GM19397 (cell line): Measurements from ENCODE around the gene RHBDF2.
A peak's percentile ranks its signal among the peaks of the same experiment; 100 is the strongest.

Experiments used
- ATAC-seq: cut with Tn5 transposase; IDR thresholded peaks from one replicate; pipeline ENCODE4 v1.9.1; 2021; ENCODE audit warnings: mild to moderate bottlenecking, moderate library complexity; ENCODE audit not compliant: unreplicated experiment

RHBDF2 gene

DNA sequence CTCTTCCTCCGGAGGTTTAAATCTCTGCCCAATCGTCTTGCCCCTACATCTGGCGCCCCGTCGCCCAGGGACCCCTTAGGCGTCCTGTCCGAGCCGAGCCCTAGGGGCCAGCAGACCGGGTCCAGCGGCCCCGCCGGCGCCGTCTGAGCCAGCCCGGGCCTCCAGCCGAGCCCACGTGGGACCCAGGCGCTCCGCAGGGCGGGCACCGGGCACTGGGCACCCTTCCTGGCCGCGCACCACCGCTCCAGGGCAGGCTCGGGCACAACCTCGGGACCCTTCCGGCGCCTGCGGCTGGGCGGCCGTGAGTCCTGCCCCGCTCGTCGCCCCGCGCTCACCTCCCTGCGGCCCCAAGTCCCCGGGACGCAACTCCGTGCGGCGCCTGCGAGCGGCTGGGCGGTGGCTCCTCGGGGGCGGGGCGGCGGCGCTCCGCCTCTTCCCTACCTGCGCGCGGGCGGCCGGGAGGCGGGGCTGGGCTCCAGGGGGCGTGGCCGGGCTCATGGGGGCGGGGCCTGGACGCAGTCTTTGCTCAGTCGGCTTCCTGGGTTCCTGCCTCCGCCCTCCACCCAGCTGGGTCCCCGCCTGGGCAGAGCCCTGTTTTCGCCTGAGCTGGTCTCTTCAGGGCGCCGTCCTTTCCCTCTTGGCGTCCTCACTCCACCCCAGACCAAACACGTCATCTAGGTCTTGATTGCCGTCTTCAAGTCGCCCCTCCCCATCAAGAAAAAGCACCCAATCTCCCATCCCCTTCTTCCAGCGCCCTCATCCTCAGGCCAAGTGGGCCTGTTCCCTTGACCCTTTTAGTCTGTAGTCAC is at the start of gene RHBDF2:
Gene RHBDF2, minus strand, starts transcription at position 406 of the 809 bp plus-strand sequence. CDS start 19,899 bp downstream, outside the sequence.
- peak; percentile 59 for ATAC-seq

DNA sequence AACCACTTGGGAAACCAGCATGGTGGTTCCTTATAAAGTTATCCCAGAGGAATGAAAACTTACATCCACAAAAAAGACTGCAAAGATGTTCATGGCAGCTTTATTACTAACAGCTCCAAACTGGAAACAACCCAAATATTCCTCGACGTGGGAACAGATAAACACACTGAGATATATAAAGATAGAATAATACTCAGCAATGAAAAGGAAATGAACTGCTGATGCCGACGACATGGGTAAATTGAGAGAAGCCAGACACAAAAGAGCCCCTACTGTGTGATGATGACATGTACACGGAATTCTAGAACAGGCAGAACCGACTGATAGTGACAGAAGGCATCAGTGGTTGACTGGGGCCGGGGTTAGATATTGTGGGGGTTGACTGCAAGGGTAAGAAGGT is 48.3 kb upstream of the RHBDF2 start:
- no peak for ATAC-seq

DNA sequence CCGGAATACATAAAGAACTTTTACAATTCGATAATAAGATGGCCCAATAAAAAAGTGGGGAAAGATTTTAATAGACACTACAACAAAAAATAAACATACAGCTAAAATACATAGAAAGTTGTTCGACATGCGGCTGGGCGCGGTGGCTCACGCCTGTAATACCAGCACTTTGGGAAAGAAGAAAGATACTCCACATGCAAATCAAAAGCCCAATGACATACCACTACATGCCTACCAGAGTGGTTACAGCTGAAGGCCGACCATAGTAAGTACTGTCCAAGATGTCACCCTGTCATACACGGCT is 47.9 kb upstream of the RHBDF2 start:
- no peak for ATAC-seq

DNA sequence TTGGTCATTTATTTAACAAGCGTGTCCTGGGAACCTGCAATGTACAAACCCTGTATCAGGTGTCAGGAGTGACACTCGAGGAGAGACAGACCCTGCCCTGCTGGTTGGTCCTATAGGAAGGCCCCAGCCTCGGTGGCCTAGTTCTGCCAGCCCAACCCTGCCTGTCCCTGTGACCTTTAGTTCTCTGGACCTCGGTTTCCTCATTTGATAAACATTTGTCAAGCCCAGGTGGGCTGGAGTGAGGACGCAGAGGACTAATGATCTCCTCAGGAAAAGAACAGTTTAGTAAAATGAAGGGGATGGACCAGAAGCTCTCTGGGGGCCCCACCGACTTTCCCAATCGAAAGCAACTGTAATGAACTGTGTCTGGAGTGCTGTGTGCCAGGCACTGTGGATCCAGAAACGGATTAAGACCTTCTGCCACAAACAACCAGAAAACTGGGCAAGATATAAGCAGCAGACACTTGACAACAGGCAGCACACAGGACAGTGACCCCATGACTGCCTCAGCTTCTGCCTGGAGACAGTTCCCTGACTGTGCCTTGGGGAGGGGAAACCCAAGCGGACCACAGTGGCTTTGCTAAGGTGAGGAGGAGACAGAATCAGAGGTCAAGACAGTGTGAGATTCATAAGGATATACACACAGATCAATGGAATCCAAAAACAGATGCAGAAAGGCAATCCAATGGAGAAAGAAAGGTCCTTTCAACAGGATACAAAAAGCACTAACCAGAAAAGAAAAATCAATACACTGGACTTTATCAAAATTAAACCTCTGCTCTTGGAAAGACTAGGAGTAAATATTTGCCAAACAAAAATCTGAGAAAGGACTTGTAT is 47.4 kb upstream of the RHBDF2 start:
- no peak for ATAC-seq

DNA sequence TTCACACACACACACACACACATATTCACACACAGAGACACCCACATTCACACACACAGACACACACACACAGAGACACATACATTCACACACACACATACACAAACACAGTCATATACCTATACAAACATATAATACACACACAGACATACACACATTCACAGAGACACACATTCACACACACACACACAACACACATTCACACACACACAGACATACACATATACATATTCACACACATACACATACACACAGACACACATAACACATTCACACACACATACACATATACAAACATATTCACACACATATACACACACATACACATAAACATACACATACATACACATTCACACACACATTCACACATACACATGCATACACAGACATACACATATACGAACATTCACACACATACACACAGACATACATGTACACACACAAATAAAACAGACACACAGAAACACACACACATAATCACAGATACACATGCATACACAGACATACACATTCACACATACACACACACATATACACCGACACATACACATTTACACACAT is 46.5 kb upstream of the RHBDF2 start:
- no peak for ATAC-seq

DNA sequence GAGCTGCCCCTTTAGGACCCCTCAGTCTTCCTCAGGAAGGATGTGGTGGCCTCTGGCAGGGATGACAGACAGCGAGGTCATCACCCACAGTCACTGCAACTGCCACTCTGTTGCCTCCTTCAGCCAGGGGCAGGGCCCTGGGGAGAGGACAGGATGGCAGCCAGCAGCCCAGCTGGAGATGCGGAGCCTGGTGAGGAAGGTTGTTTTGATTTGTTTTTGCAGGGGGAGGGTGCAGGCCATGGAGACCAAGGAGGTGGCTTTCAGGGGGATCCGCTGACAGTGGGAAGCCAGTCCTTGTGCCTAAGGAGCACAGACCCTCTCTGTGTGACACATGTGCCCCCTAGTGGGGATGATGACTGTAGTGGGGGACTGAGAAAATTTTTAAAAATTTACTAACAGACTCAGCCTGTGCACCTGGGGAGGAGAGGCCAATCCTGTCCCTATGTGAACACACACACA is 46.0 kb upstream of the RHBDF2 start:
- no peak for ATAC-seq

DNA sequence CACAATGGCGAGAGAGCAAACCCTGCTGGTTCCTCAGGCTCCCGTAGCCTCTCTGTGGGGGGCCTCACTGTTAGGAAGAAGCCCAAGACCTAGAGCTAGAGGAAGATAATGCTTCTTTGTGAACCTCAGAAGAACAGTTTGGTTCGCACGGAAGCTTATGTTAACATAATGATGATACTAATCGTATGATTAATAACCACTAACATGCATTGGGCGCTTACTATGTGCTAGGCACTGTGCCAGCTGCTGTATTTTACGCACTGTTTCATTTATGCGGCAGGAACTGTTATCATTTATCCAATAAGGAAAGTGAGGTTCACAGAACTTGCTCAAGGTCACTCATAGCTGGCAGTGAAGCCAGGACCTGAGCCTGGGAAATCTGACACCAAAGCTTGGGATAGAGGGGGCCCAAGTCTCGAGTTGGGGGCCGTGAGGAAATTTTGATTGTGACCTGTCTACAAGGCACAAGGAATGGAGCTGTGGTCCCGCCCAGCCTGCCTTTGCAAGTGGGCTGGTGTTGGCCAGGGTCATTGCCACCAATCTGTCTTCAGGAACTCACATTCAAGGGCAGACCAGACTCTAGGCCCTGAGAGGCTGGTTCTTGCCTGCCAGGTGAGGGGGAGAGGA is 45.4 kb upstream of the RHBDF2 start:
- ATAC-seq: no peak

DNA sequence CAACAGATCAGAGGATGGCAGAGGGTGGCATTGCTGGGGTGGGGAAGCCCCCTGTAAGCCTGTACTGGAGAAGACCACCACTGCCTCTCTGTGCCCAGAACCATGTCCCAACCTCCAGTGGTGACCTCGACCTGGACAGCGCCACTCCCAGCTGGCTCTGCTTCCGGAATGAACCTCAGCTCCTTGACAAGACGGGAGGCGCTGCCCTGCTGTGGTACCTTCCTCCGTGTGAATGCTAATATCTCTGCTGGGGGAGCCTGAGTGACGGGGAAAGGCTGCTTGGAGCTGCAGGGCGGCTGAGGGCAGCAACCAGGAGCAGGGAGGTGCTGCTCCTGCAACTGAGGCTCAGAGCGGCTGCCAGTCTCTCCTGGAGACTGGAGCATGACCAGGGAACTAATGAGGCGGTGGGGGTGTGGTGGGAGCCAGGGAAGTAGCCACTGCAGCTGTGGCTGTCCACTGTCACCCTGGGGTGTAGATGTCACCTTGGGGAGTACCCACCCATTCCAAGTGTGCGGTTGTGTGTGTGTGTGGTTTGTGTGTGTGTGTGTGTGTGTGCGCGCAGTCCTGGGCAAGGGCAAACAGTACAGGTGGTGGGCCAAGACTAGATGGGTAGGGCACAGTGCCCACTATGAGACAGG is 44.8 kb upstream of the RHBDF2 start:
- no peak for ATAC-seq

DNA sequence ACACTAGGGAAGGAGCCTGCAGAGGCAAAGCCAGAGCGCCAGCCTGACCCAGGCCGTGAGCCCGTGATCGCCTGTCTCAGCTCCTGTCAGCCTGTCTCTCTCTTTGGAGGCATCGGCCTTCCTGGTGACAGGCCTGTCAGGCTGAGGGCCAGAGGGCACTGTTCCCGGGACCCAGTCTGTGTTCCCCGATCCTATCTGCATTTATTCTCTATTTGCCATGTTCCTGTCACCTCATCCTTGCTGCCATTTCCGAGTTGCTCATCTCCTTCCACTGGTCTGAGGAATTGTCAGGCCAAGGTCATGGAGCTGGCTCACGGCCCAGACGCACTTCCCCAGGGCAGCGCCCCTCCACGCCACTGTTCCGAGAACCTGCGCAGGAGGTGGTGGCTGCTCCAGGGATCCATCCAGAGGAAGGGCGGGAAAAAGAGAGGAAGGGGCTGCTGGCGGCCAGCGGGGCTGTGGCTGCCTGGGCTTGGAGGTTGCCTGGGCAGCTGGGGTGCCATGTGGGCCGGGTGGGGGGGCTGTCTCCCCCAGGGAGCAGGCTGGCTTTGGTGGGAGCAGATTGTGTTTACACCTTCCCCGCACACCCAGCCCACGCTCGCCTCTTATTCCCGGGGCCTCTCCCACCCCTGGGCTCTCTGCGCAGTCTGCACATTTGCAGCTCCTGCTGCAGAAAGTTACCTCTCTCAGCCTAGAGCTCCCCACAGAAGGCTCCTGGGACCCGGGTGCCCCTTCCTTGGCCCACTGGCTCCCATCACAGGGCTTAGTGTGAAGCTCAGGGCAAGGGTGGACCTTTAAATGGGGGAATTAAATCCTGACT is 43.5 kb upstream of the RHBDF2 start:
- ATAC-seq: no peak

DNA sequence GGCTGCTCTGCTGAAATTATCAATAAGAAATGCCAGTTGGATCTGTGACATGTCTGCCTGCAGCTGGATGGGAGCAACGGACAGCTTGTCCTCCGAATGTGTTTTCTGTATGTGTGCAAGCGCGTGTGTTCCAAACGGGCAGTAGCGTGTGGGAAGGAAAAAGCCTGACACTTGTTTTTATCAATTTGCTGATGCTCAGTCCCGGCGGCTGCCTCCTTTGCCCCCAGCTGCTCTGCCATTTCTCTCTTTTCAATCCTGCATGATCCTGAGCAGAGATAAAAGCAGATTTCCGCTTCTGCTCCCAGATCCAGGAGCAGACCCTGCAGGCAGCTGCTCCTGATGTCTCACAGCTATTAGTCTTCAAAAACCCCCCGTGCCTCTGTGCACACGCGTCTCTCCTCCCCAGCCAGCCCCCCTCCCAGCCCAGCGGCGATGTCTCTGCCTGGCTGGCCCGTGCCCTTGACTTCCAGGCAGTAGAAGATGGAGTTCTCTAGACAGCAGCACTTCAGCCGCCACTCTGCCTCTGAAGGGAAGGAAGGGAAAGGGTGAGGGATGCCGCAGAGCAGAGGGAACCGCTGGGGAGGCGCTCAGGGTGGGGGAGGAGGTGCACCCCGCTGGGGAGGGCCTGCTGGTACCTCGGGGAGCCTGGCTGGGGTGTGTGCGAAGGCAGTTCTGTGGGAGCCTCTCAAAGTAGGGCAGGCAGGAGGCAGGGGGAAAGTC is 42.8 kb upstream of the RHBDF2 start:
- ATAC-seq: no peak

DNA sequence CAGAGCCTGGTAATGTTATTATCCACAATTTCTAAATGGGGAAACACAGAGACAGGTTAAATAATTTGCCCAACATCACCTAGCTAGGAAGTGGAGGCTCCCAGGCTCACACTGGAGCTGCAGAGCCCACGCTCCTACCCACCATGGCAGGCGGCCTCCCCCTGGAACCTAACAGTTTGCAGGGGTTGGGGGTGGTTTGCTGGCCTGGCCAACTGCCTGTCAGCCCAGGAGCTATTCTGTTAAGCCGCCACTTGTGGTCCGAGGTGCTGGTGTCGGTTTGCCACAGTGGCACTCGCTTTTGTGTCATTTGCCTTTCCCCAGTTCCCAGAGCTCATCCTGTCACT is 42.2 kb upstream of the RHBDF2 start:
- no peak for ATAC-seq

DNA sequence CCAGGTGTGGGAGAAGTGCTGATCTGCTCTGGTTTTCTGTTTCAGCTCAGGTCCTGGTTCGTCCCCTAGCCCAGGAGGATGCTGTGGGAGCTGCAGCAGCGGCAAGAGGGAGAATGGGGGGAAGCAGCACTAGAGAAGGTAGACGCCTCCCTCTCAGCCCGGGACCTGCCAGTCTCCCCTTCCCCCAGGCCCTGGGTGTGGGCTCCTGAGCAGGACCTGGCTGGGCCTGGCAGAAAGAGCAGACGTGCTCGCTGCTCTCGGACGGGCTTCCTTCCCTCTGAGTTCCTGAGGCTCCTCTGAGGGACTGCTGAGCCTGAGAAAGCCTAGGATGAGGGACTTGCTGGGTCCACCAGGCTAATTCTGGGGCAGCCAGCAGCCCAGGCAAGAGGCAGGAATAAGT is 41.8 kb upstream of the RHBDF2 start:
- ATAC-seq: no peak

DNA sequence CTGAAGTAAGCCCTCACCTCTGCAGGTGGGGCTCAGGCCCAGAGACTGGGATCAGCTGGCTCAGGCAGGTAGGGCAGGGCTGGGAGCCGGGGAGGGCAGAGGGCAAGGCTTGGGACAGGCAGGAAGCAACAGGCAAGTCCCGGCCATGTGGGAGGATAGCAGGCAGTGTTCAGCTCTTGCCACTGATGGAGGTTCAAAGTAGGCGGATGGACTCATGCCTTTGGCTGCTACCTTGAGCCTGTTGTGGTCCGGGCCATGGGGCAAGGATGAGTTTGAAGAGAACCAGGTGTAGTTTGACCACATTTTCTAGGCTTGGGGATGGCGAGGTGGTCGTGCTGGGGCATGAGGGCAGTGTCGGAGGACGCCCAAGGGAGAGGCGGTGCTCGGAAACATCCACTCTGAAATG is 41.3 kb upstream of the RHBDF2 start:
- no peak for ATAC-seq

DNA sequence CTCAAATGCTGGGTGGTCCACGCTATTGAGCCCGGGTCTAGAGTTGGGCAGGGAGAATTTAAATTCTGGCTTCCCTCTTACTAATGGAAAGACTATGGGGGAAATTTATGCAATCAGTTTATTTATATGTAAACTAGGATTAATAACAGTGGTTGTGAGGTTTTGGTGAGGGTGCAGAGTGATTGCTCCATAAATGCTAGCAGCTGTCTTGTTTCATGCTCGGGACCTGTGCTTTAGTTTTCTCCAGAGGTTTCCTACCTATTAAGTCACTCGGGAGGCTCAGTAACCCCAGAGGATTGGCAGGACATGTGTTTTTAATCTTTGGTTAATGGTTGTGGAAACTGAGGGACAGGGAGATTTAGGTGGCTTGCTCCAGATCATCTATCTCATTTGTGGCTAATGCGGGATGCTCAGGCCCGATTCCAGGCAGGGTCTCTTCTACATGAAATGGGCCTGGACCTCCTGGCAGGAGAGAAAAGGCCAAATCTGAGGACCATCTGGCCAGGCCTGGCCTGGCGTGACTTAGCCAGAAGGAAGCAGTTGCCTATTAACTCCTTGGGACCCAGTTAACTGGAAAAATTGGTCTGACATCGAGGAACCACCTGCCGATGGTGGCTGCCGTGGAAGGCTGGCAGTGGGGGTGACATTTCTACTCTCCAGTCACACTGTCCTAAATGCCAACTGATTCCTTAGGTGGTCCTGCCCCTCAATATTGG is 40.7 kb upstream of the RHBDF2 start:
- ATAC-seq: no peak

DNA sequence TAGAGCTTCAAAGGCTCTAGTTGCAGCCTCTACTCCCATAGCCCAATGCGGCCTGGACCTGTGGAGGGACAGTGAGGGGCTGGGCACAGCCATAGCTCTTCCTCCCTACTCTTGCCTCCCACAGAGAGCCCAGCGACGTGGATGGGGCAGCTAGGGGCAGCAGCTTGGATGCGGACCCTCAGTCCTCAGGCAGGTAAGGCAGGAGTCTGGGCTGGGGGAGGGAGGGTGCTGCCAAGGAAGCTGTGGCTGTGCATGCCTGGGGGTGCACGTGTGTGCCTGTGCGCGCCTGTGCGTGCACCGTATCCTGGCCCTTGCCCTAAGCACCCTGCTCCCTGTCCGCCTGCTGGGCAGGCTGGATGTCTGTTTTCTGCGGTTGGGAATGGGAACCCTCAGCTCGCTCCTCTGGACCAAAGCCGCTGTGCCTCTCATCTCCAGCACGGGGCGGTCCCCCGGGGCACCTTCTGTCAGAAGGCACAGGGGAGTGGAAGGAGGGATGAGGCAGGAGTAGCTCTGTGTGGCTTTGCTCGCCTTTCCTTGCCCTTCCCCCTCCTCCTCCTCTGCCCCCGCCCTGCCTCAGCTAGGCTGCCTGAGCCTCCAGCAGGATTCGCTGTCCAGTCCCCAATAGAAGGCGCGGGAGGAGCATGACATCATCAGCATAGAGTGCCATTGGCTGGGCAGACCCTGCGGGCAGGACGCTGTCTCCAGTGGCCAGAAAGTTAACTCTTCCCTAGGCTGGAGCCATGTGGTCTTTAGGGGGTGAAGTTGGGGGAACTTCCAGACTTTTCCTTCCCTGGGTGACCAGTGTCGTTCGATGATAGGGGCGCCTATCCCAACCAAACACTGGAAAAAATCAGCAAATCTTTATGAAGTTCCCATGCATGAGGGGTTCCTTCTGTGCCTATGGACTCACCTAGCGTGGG is 39.4 kb upstream of the RHBDF2 start:
- no peak for ATAC-seq

DNA sequence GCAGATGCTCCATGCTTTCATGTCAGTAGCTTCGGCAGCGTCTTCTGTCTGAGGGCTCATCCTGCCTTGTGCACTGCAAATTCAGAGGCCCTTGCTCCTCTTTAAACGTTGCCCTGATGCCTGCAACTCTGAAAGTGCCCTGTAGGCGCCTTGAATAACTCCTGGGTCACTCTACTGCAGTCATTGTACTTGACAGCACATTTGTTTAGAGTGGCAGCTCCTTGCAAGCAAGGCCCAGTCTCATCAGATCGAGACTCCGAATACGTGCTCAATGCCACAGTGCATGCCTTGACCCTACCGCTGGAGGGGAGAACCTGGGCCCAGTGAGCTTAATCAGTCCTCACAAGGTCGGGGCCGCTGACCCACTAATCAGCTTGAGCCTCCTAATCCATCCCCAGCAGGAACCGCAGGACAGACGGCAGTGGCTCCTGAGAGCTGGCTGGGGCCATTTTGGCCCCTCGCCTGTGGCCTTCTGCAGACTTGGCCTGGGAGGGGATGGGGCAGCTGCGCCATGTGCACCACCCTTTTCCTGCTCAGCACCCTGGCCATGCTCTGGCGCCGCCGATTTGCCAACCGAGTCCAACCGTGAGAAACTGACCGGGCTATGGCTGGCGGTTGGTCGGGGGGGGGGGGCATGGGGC is 38.5 kb upstream of the RHBDF2 start, which contains the start of gene PRCD:
Gene PRCD, plus strand, starts transcription at position 414 of the 641 bp plus-strand sequence. Its CDS starts 98 bp downstream, at position 512.
- ATAC-seq: no peak

DNA sequence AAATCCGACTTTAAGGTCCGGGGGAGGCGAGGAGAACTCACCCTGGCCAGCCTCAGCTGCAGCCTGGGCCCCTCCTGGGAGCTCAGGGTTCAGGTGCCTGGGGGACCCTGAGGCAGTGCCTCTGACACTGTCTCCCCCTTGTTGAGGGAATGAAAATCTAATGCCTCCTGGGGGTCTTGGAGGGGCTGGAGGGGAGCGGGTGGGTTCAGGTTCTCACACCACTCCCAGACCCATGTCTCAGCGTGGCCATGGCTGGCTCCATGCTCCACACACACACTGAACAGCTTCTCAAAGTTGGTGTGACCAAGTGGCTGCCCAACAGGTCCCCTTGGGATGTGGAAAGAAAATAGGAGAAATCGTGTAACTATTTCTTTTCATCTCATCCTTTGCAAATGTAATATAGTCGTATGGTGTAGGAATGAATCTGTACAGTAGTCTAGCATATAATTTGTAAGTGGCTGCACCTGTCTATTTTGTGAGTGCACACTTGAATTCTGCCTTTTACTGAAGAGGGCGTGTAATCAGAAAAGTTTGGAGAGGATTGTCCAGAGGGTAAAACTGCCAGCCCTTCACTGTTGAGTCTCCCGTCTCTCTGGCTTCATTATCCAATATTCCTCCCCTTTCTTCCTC is 37.8 kb upstream of the RHBDF2 start:
- ATAC-seq: no peak
